Measurements from ENCODE around the gene EEF1E1. TPM values are rescaled to one million over a fixed set of nuclear protein-coding genes. Genes with fewer than 3 reads are reported as not detected.

The EEF1E1 gene
- total RNA-seq, 1 donor from 2014 or later, result 15.5 TPM

GRCh38 chr6:8114956-8115355, 12.6 kb upstream of the EEF1E1 start:
- Histone ChIP-seq H3K27ac (replicated peaks) (no peak overlapping the region), H3K4me3 (no peak overlapping the region), H3K27me3 (ENCODE audit: low read depth) (peaks cover 20% of the 10 kb centered on the region), H3K9me3 (replicated peaks) (no peaks in the 10 kb centered on the region), H3K36me3 (no peaks in the 10 kb centered on the region), H3K4me1 (no peaks in the 10 kb centered on the region)
- TF ChIP-seq, protein P1, sequence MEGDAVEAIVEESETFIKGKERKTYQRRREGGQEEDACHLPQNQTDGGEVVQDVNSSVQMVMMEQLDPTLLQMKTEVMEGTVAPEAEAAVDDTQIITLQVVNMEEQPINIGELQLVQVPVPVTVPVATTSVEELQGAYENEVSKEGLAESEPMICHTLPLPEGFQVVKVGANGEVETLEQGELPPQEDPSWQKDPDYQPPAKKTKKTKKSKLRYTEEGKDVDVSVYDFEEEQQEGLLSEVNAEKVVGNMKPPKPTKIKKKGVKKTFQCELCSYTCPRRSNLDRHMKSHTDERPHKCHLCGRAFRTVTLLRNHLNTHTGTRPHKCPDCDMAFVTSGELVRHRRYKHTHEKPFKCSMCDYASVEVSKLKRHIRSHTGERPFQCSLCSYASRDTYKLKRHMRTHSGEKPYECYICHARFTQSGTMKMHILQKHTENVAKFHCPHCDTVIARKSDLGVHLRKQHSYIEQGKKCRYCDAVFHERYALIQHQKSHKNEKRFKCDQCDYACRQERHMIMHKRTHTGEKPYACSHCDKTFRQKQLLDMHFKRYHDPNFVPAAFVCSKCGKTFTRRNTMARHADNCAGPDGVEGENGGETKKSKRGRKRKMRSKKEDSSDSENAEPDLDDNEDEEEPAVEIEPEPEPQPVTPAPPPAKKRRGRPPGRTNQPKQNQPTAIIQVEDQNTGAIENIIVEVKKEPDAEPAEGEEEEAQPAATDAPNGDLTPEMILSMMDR (IDR thresholded peaks at IDR 0.05; ENCODE audit: borderline replicate concordance), result no peak
- intact Hi-C loops (cut with micrococcal nuclease), result no loop called here
- DNase-seq, result no peak

DNA sequence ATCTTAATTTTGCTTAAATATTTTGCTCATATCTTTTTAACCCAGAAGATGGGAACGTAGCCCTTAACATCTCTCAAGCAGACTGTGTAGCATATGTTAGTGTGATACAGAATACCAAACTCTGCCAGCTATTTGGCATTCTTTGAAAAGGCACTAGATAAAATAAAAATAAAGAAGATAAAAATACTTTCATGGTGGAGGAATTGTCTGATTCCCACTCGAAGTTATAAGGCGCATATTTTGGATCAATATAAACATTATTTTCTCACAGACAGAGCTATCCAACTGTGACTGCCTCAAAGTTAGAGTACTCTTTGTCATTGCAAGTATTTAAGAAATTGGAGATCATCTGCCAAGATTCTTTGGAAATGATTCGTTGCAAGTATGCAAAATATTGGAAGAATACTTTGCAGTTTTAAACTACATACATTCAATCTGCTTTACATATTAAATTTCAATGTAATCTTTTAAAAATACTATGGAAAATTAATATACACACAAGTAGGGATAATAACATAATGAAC, 10.8 kb upstream of the EEF1E1 start:
- DNase-seq, result no peak
- intact Hi-C loops (cut with micrococcal nuclease), result no loop called here
- peaks cover 35% of the 10 kb centered on the region for H3K27me3 ChIP-seq (ENCODE audit: low read depth)
- H3K9me3 ChIP-seq (replicated peaks), result no peaks in the 10 kb centered on the region
- H3K36me3 ChIP-seq, result no peaks in the 10 kb centered on the region
- H3K4me1 ChIP-seq, result no peaks in the 10 kb centered on the region
- no peak overlapping the region for H3K4me3 ChIP-seq
- H3K27ac ChIP-seq (replicated peaks), result no peak overlapping the region
- TF ChIP-seq, protein P1 (IDR thresholded peaks at IDR 0.05; ENCODE audit: borderline replicate concordance), result no peak

- TF ChIP-seq, protein P1 (IDR thresholded peaks at IDR 0.05; ENCODE audit: borderline replicate concordance), result no peak
- H3K36me3 ChIP-seq, result no peaks in the 10 kb centered on the region
- no peak for DNase-seq
- intact Hi-C loops (cut with micrococcal nuclease), result no loop called here
- H3K27ac ChIP-seq (replicated peaks), result no peak overlapping the region
- no peak overlapping the region for H3K4me3 ChIP-seq
- H3K4me1 ChIP-seq, result no peaks in the 10 kb centered on the region
- peaks cover 60% of the 10 kb centered on the region for H3K27me3 ChIP-seq (ENCODE audit: low read depth)
- no peaks in the 10 kb centered on the region for H3K9me3 ChIP-seq (replicated peaks)
Observed at GRCh38 chr6:8110725-8111124, 8.4 kb upstream of the EEF1E1 start.

DNA sequence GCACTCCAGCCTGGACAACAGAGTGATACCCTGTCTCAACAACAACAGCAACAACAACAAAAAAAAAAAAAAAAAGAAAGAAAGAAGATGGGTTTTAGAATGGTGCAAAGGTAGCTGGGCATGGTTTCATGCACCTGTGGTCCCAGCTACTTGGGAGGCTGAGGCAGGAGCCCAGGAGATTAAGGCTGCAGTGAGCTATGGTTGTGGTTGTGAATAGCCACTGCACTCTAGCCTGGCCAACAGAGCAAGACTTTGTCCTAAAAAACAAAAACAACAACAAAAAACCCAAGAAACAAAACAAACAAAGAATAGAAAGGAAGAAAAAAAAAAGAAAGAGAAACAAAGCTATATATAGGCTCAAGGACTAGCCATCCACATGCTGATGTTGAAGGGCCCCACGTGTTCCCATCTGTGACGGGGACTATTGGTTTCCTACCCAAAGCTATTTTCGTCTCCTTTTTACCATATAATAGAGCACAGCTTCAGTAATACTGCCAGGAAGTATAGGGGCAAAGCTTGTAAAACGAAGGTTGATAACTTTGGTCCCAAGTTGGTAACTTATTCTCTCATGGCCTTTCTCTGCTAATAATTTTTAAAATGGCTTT, 7.9 kb upstream of the EEF1E1 start:
- Histone ChIP-seq H3K27me3 (ENCODE audit: low read depth) (peaks cover 65% of the 10 kb centered on the region), H3K9me3 (replicated peaks) (no peaks in the 10 kb centered on the region), H3K36me3 (no peaks in the 10 kb centered on the region), H3K4me1 (no peaks in the 10 kb centered on the region), H3K4me3 (no peak overlapping the region), H3K27ac (replicated peaks) (no peak overlapping the region)
- DNase-seq, result no peak
- TF ChIP-seq, protein P1 (IDR thresholded peaks at IDR 0.05; ENCODE audit: borderline replicate concordance), result no peak
- intact Hi-C loops (cut with micrococcal nuclease), result no loop called here

- Histone ChIP-seq H3K4me1 (no peaks in the 10 kb centered on the region), H3K27ac (replicated peaks) (no peak overlapping the region), H3K9me3 (replicated peaks) (no peaks in the 10 kb centered on the region), H3K36me3 (no peaks in the 10 kb centered on the region), H3K4me3 (no peak overlapping the region), H3K27me3 (ENCODE audit: low read depth) (peaks cover 70% of the 10 kb centered on the region)
- no peak for DNase-seq
- TF ChIP-seq, protein P1 (IDR thresholded peaks at IDR 0.05; ENCODE audit: borderline replicate concordance), result no peak
- intact Hi-C loops (cut with micrococcal nuclease), result no loop called here
Observed at GRCh38 chr6:8108759-8109539, 6.6 kb upstream of the EEF1E1 start.
